ENCODE results near the gene SPEM3.
"Not testable (repeated sequence)": the region's sequence is repeated elsewhere in the genome, so short reads cannot be mapped to it uniquely, and the experiment has no call there.

The SPEM3 gene

GRCh38 chr17:7443499-7444485, 15.1 kb downstream of the SPEM3 start:
- peak; percentile 45 for DNase-seq

- peak; percentile 29 for DNase-seq
These were observed 16.3 kb downstream of the SPEM3 start, which contains the start of gene CHRNB1 for GRCh38 chr17:7444682-7445618. Gene CHRNB1 (plus strand): TSS chr17:7445061. CDS start chr17:7445128, 67 bp downstream.

- no peak for DNase-seq
These were observed 16.9 kb downstream of the SPEM3 start for GRCh38 chr17:7445619-7445968.

- no peak for DNase-seq
These were observed 19.8 kb downstream of the SPEM3 start for GRCh38 chr17:7448461-7448860.

GRCh38 chr17:7459961-7460545, 31.4 kb downstream of the SPEM3 start:
- no peak for DNase-seq

DNA sequence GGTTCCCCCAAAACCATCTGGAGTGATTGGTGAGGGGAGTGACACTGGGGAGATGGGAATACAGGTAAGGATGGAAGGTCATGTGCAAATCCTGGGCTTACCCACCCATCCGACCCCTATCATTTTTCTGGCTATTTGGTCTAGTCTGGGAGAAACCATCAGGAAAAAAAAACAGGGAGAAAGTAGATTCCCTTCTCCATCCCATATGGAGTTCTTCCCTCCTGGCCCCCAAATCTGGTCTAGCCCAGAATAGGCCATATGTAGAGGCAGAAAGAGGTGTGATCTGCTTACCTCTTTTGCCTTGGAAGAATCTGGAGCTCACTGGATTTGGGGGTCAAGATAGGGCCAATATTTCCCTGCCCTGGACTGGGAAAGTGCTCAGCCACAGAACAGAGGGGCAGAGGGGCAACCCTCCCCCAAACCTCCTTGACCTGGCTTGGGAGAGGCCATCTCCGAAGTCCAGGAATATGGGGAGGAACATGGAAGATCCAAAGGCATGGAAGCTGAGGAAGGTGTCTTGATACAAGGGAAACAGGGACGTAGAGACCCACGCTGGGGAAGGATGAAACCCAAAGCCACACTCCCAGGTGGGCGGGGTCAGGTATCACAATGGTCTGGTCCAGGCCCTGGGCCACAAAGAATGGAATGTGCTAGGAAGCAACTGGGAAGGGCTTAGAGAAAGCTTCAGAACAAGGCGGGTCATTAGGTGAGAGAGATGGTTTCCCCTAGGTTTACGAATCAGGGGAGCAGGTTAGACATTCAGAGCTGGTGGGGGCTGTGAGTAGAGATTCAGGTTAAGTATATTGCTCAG, 32.4 kb downstream of the SPEM3 start:
- DNase-seq = no peak

GRCh38 chr17:7462474-7463371, 34.1 kb downstream of the SPEM3 start:
- no peak for DNase-seq

DNA sequence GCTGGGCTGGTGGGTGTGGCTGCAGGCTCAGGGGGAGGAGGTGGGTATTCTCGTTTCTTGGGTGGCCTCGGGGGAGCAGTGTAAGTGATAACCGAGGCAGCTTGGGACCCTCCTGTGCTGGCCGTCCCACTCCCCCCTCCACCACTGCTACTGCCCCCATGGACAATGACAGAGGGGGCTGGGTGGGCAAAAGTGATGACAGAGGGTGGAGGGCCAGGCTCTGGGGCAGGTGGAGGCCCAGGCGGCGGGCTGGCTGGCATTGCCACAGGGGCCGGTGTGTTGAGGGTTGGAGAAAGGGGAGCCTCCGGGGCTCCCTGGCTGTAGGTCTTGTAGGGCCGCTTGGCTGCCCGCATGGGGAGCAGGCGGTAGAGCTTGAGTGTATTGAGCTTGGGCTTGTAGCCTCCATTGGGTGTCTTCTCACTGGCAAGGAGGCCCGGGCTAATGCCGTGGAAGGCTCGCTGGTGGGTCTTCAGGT, 34.8 kb downstream of the SPEM3 start:
- no peak for DNase-seq

- no peak for DNase-seq
These were observed 35.4 kb downstream of the SPEM3 start for GRCh38 chr17:7464081-7464480.

- DNase-seq = no peak
These were observed 37.1 kb downstream of the SPEM3 start for GRCh38 chr17:7465597-7466275.

GRCh38 chr17:7466318-7466638, 37.6 kb downstream of the SPEM3 start:
- no peak for DNase-seq

- peak; percentile 54 for DNase-seq
These were observed 38.1 kb downstream of the SPEM3 start for GRCh38 chr17:7466639-7467341.

DNA sequence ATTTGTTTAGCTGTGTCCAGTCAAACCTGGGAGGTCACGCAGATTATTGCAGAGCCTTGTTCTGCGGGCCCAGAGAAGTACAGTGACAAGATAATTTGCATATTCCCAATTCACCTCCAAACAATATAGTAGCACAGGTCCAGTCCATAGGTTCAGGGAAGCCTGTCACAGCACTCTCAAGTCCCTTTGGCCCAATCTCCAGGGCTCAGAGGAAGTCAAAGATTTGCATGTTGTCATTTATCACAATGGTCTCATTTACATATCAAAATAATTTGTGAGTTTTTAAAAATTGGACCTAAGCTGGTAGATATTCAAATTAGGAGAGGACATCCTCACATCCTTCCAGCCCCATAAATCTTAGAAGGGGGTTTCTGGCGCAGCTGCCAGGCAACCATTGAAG, 38.8 kb downstream of the SPEM3 start:
- DNase-seq = no peak

GRCh38 chr17:7468290-7468689, 39.6 kb downstream of the SPEM3 start:
- DNase-seq = no peak

DNA sequence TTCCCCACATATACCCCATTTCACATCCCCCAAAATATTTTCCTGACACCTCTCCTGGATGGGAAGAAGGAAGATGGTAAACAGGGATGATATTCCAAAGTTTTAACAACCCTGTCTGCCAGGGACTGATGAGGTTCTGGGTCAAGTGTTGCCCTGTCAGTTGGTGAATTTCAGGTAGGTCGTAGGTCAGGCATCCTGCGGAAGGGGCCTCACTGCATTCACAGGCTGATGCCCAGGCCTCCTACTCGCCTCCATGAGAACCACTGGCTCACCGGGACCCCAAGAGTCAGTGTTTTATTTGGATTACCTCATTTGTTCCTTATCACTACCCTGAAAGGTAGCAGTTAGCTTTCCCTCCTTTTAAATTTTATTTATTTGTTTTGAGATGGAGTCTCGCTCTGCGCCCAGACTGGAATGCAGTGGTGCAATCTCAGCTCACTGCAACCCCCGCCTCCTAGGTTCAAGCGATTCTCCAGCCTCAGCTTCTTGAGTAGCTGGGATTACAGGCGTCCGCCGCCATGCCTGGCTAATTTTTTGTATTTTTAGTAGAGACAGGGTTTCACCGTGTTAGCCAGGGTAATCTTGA, 40.2 kb downstream of the SPEM3 start:
- no peak for DNase-seq

DNA sequence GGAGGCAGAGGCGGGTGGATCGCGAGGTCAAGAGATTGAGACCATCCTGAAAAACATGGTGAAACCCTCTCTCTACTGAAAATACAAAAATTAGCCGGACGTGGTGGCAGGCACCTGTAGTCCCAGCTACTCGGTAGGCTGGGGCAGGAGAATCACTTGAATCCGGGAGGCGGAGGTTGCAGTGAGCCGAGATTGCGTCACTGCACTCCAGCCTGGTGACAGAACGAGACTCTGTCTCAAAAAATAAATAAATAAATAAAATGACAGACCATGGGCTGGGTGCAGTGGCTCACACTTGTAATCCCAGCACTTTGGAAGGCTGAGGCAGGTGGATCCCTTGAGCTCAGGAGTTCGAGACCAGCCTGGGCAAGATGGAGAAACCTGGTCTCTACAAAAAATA, 41.2 kb downstream of the SPEM3 start:
- DNase-seq = not testable (repeated sequence)

GRCh38 chr17:7470457-7470973, 41.9 kb downstream of the SPEM3 start:
- not testable (repeated sequence) for DNase-seq

- no peak for DNase-seq
These were observed 43.1 kb downstream of the SPEM3 start for GRCh38 chr17:7471729-7472128.

GRCh38 chr17:7474767-7475166, 46.1 kb downstream of the SPEM3 start:
- DNase-seq = not testable (repeated sequence)

Measured in HCEC 1CT (cell line).